GM23338 (cell line): ENCODE measurements around the gene CPE. TPM values are rescaled to one million over a fixed set of nuclear protein-coding genes. Genes with fewer than 3 reads are reported as not detected.

ENCODE experiments used
- ATAC-seq: fragments of 200-7000 bp; cut with Tn5 transposase; 3 replicates; pipeline ENCODE4 v1.9.1; 2020
- DNase-seq: peaks from one replicate; pipeline ENCODE4 v3.0.0-alpha.2; 2015; ENCODE audit warnings: low spot score
- H2AFZ ChIP-seq: fragments of 200-600 bp; sonication (generic); 2 replicates; pipeline ENCODE4 v1.8.0; 2016; ENCODE audit warnings: antibody characterized with exemption, mild to moderate bottlenecking, moderate library complexity
- H3F3A ChIP-seq: fragments of 200-600 bp; sonication (generic); replicated peaks from 2 replicates; pipeline ENCODE4 v1.8.0; 2017; ENCODE audit warnings: antibody characterized with exemption, mixed run types, low read depth
- H3K27ac ChIP-seq: fragments of 200-600 bp; sonication (generic); 2 replicates; pipeline ENCODE4 v1.6.1; 2016; ENCODE audit warnings: low read depth
- H3K27me3 ChIP-seq: fragments of 200-600 bp; sonication (generic); 2 replicates; pipeline ENCODE4 v1.8.0; 2016; ENCODE audit warnings: mild to moderate bottlenecking, mixed run types, moderate library complexity; ENCODE audit not compliant: insufficient read depth
- H3K36me3 ChIP-seq: fragments of 200-600 bp; sonication (generic); 2 replicates; pipeline ENCODE4 v1.8.0; 2016; ENCODE audit warnings: mild to moderate bottlenecking; ENCODE audit not compliant: insufficient read depth
- H3K4me1 ChIP-seq: fragments of 200-600 bp; sonication (generic); 2 replicates; pipeline ENCODE4 v1.8.0; 2016; ENCODE audit warnings: mild to moderate bottlenecking, moderate library complexity; ENCODE audit not compliant: insufficient read depth
- H3K4me2 ChIP-seq: fragments of 200-600 bp; sonication (generic); 2 replicates; pipeline ENCODE4 v1.7.1; 2017; ENCODE audit warnings: mixed run types
- H3K4me3 ChIP-seq: fragments of 200-600 bp; sonication (generic); 2 replicates; pipeline ENCODE4 v1.6.1; 2016; ENCODE audit warnings: mixed run types
- H3K79me2 ChIP-seq: fragments of 200-600 bp; sonication (generic); replicated peaks from 2 replicates; pipeline ENCODE4 v1.8.0; 2017; ENCODE audit warnings: mild to moderate bottlenecking; ENCODE audit not compliant: insufficient read depth
- H3K9me2 ChIP-seq: fragments of 200-600 bp; sonication (generic); 2 replicates; pipeline ENCODE4 v1.8.0; 2017; ENCODE audit not compliant: insufficient read depth
- H4K20me1 ChIP-seq: fragments of 200-600 bp; sonication (generic); replicated peaks from 2 replicates; pipeline ENCODE4 v1.8.0; 2017; ENCODE audit warnings: mild to moderate bottlenecking; ENCODE audit not compliant: insufficient read depth
- H3K27ac Mint-ChIP-seq: 2 replicates; pipeline ENCODE4 v1.8.0; 2020; ENCODE audit warnings: inconsistent platforms, mild to moderate bottlenecking, moderate library complexity, mixed read lengths
- H3K27me3 Mint-ChIP-seq: 3 replicates; pipeline ENCODE4 v1.8.0; 2022; ENCODE audit warnings: low read depth, mild to moderate bottlenecking, moderate library complexity, mixed read lengths, inconsistent platforms; ENCODE audit not compliant: insufficient read depth, poor library complexity
- H3K36me3 Mint-ChIP-seq: 3 replicates; pipeline ENCODE4 v1.8.0; 2021; ENCODE audit warnings: low read depth, mild to moderate bottlenecking, inconsistent platforms, moderate library complexity, mixed read lengths
- H3K4me1 Mint-ChIP-seq: 3 replicates; pipeline ENCODE4 v1.8.0; 2020; ENCODE audit warnings: mild to moderate bottlenecking, inconsistent platforms, mixed read lengths
- H3K4me3 Mint-ChIP-seq: 3 replicates; pipeline ENCODE4 v1.8.0; 2021; ENCODE audit warnings: moderate library complexity, mild to moderate bottlenecking, inconsistent platforms, mixed read lengths
- H3K9me3 Mint-ChIP-seq: 3 replicates; pipeline ENCODE4 v1.8.0; 2020; ENCODE audit warnings: moderate library complexity, mild to moderate bottlenecking, inconsistent platforms, mixed read lengths
- CREB1 ChIP-seq: fragments of 250-450 bp; sonication (Bioruptor Pico); IDR thresholded peaks from 2 replicates; pipeline ENCODE4 v1.5.0; 2020; ENCODE audit warnings: low read depth, mild to moderate bottlenecking, moderate library complexity
- EZH2phosphoT487 ChIP-seq: fragments of 200-600 bp; sonication (generic); IDR thresholded peaks from one replicate; pipeline ENCODE4 v1.8.1; 2018; ENCODE audit warnings: antibody characterized with exemption; ENCODE audit not compliant: unreplicated experiment
- JUNB ChIP-seq: IDR thresholded peaks from one replicate; pipeline ENCODE4 v1.6.1; 2016; ENCODE audit warnings: antibody characterized with exemption; ENCODE audit not compliant: unreplicated experiment
- NANOG ChIP-seq: IDR thresholded peaks from 2 replicates; pipeline ENCODE4 v1.6.1; 2016; ENCODE audit warnings: antibody characterized with exemption, borderline replicate concordance
- POLR2AphosphoS5 ChIP-seq: IDR thresholded peaks from 2 replicates; pipeline ENCODE4 v1.6.1; 2016; ENCODE audit warnings: antibody characterized with exemption, low read depth
- STAT1 ChIP-seq: IDR thresholded peaks from one replicate; pipeline ENCODE4 v1.6.1; 2016; ENCODE audit warnings: antibody characterized with exemption; ENCODE audit not compliant: unreplicated experiment
- ZNF114 ChIP-seq: fragments of 250-450 bp; sonication (Bioruptor Pico); IDR thresholded peaks from 2 replicates; pipeline ENCODE4 v1.5.0; 2020; ENCODE audit warnings: mild to moderate bottlenecking, moderate library complexity
- ZNF331 ChIP-seq: fragments of 250-450 bp; sonication (Bioruptor Pico); IDR thresholded peaks from 2 replicates; pipeline ENCODE4 v1.5.0; 2020; ENCODE audit warnings: low read depth, mild to moderate bottlenecking, moderate library complexity
- polyA plus RNA-seq: library from polyadenylated mRNA; unstranded; fragments of >200 nt; fragmentation: Nextera tagmentation; extraction: Ambion mirVana; gene quantifications from 2 replicates; pipeline ENCODE4 v1.2.1, GENCODE V29; 2016
- total RNA-seq: library from RNA; depleted of rRNA; stranded (reverse); fragments of >200 nt; shearing (Covaris generic); gene quantifications from 2 replicates; pipeline ENCODE4 v1.2.3, GENCODE V29; 2014
- TF ChIP-seq, protein P1 (sequence below): IDR thresholded peaks from 2 replicates; pipeline ENCODE4 v1.6.1; 2016; ENCODE audit warnings: antibody characterized with exemption
- TF ChIP-seq, protein P2 (sequence below), 2 experiments: fragments of 200-600 bp in 1 of 2; sonication (generic) in 1 of 2; conservative IDR thresholded peaks; 2 replicates each; pipeline versions ENCODE4 v1.5.1 to v1.6.1; 2016 to 2017; ENCODE audit warnings: antibody characterized with exemption in 2 of 2, low read depth in 2 of 2, mild to moderate bottlenecking in 2 of 2, moderate library complexity in 1 of 2
- TF ChIP-seq, protein P3 (sequence below): fragments of 250-450 bp; sonication (Bioruptor Pico); IDR thresholded peaks from 2 replicates; pipeline ENCODE4 v1.5.0; 2020; ENCODE audit warnings: mild to moderate bottlenecking, moderate library complexity

CPE gene
- total and polyA plus RNA-seq, 2 experiments from 2014 or later = 10.3 to 16.5 TPM

GRCh38 chr4:165386328-165386727, 7.5 kb downstream of the CPE start (continued):
- TF ChIP-seq, protein P1, sequence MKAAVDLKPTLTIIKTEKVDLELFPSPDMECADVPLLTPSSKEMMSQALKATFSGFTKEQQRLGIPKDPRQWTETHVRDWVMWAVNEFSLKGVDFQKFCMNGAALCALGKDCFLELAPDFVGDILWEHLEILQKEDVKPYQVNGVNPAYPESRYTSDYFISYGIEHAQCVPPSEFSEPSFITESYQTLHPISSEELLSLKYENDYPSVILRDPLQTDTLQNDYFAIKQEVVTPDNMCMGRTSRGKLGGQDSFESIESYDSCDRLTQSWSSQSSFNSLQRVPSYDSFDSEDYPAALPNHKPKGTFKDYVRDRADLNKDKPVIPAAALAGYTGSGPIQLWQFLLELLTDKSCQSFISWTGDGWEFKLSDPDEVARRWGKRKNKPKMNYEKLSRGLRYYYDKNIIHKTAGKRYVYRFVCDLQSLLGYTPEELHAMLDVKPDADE = no peak
- TF ChIP-seq ZNF114 (no peak), JUNB (no peak), POLR2AphosphoS5 (no peak), CREB1 (CRISPR knock-in tag) (no peak), STAT1 (no peak), NANOG (no peak)
- TF ChIP-seq, protein P2, sequence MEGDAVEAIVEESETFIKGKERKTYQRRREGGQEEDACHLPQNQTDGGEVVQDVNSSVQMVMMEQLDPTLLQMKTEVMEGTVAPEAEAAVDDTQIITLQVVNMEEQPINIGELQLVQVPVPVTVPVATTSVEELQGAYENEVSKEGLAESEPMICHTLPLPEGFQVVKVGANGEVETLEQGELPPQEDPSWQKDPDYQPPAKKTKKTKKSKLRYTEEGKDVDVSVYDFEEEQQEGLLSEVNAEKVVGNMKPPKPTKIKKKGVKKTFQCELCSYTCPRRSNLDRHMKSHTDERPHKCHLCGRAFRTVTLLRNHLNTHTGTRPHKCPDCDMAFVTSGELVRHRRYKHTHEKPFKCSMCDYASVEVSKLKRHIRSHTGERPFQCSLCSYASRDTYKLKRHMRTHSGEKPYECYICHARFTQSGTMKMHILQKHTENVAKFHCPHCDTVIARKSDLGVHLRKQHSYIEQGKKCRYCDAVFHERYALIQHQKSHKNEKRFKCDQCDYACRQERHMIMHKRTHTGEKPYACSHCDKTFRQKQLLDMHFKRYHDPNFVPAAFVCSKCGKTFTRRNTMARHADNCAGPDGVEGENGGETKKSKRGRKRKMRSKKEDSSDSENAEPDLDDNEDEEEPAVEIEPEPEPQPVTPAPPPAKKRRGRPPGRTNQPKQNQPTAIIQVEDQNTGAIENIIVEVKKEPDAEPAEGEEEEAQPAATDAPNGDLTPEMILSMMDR (conservative IDR thresholded peaks at IDR 0.05; ENCODE audit: low read depth in 2 of 2) = no peak

- H3K4me3 Mint-ChIP-seq = no peak overlapping the region
- Histone ChIP-seq H3K9me2 (no peaks in the 10 kb centered on the region), H3K79me2 (no peaks in the 10 kb centered on the region), H3K4me2 (no peak overlapping the region), H3F3A (no peaks in the 10 kb centered on the region), H2AFZ (no peak overlapping the region), H3K36me3 (no peaks in the 10 kb centered on the region), H3K4me1 (peaks cover 4% of the 10 kb centered on the region; the same call in 1 of the 2 replicates), H3K27ac (no peak overlapping the region), H4K20me1 (no peaks in the 10 kb centered on the region), H3K27me3 (no peaks in the 10 kb centered on the region), H3K4me3 (no peak overlapping the region)
- H3K27ac Mint-ChIP-seq = no peak overlapping the region
- no peaks in the 10 kb centered on the region for H3K9me3 Mint-ChIP-seq
- DNase-seq = no peak
- H3K36me3 Mint-ChIP-seq = no peaks in the 10 kb centered on the region
- peaks cover 9% of the 10 kb centered on the region; the same call in 1 of the 3 replicates for H3K4me1 Mint-ChIP-seq
- no peaks in the 10 kb centered on the region for H3K27me3 Mint-ChIP-seq
- ATAC-seq = no peak
- TF ChIP-seq NANOG (no peak), ZNF114 (no peak), CREB1 (CRISPR knock-in tag) (no peak), POLR2AphosphoS5 (no peak), JUNB (no peak), STAT1 (no peak), EZH2phosphoT487 (no peak), ZNF331 (CRISPR knock-in tag) (no peak)
- TF ChIP-seq, protein P3, sequence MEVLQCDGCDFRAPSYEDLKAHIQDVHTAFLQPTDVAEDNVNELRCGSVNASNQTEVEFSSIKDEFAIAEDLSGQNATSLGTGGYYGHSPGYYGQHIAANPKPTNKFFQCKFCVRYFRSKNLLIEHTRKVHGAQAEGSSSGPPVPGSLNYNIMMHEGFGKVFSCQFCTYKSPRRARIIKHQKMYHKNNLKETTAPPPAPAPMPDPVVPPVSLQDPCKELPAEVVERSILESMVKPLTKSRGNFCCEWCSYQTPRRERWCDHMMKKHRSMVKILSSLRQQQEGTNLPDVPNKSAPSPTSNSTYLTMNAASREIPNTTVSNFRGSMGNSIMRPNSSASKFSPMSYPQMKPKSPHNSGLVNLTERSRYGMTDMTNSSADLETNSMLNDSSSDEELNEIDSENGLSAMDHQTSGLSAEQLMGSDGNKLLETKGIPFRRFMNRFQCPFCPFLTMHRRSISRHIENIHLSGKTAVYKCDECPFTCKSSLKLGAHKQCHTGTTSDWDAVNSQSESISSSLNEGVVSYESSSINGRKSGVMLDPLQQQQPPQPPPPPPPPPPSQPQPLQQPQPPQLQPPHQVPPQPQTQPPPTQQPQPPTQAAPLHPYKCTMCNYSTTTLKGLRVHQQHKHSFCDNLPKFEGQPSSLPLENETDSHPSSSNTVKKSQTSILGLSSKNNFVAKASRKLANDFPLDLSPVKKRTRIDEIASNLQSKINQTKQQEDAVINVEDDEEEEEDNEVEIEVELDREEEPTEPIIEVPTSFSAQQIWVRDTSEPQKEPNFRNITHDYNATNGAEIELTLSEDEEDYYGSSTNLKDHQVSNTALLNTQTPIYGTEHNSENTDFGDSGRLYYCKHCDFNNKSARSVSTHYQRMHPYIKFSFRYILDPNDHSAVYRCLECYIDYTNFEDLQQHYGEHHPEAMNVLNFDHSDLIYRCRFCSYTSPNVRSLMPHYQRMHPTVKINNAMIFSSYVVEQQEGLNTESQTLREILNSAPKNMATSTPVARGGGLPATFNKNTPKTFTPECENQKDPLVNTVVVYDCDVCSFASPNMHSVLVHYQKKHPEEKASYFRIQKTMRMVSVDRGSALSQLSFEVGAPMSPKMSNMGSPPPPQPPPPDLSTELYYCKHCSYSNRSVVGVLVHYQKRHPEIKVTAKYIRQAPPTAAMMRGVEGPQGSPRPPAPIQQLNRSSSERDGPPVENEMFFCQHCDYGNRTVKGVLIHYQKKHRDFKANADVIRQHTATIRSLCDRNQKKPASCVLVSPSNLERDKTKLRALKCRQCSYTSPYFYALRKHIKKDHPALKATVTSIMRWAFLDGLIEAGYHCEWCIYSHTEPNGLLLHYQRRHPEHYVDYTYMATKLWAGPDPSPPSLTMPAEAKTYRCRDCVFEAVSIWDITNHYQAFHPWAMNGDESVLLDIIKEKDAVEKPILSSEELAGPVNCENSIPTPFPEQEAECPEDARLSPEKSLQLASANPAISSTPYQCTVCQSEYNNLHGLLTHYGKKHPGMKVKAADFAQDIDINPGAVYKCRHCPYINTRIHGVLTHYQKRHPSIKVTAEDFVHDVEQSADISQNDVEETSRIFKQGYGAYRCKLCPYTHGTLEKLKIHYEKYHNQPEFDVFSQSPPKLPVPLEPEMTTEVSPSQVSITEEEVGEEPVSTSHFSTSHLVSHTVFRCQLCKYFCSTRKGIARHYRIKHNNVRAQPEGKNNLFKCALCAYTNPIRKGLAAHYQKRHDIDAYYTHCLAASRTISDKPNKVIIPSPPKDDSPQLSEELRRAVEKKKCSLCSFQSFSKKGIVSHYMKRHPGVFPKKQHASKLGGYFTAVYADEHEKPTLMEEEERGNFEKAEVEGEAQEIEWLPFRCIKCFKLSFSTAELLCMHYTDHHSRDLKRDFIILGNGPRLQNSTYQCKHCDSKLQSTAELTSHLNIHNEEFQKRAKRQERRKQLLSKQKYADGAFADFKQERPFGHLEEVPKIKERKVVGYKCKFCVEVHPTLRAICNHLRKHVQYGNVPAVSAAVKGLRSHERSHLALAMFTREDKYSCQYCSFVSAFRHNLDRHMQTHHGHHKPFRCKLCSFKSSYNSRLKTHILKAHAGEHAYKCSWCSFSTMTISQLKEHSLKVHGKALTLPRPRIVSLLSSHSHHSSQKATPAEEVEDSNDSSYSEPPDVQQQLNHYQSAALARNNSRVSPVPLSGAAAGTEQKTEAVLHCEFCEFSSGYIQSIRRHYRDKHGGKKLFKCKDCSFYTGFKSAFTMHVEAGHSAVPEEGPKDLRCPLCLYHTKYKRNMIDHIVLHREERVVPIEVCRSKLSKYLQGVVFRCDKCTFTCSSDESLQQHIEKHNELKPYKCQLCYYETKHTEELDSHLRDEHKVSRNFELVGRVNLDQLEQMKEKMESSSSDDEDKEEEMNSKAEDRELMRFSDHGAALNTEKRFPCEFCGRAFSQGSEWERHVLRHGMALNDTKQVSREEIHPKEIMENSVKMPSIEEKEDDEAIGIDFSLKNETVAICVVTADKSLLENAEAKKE (CRISPR knock-in tag) = no peak
- TF ChIP-seq, protein P1 = no peak
Measured at GRCh38 chr4:165388756-165389155, 9.9 kb downstream of the CPE start.
